Superior temporal gyrus (tissue), 1 donor: ENCODE data around the gene SPATA17.
"Not testable (repeated sequence)": the region's sequence is repeated elsewhere in the genome, so short reads cannot be mapped to it uniquely, and the experiment has no call there.

Experiments
- DNase-seq: peaks from one replicate; pipeline ENCODE4 v3.0.0-alpha.2; 2016; ENCODE audit errors: extremely low spot score

The SPATA17 gene, protein sequence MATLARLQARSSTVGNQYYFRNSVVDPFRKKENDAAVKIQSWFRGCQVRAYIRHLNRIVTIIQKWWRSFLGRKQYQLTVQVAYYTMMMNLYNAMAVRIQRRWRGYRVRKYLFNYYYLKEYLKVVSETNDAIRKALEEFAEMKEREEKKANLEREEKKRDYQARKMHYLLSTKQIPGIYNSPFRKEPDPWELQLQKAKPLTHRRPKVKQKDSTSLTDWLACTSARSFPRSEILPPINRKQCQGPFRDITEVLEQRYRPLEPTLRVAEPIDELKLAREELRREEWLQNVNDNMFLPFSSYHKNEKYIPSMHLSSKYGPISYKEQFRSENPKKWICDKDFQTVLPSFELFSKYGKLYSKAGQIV

DNA sequence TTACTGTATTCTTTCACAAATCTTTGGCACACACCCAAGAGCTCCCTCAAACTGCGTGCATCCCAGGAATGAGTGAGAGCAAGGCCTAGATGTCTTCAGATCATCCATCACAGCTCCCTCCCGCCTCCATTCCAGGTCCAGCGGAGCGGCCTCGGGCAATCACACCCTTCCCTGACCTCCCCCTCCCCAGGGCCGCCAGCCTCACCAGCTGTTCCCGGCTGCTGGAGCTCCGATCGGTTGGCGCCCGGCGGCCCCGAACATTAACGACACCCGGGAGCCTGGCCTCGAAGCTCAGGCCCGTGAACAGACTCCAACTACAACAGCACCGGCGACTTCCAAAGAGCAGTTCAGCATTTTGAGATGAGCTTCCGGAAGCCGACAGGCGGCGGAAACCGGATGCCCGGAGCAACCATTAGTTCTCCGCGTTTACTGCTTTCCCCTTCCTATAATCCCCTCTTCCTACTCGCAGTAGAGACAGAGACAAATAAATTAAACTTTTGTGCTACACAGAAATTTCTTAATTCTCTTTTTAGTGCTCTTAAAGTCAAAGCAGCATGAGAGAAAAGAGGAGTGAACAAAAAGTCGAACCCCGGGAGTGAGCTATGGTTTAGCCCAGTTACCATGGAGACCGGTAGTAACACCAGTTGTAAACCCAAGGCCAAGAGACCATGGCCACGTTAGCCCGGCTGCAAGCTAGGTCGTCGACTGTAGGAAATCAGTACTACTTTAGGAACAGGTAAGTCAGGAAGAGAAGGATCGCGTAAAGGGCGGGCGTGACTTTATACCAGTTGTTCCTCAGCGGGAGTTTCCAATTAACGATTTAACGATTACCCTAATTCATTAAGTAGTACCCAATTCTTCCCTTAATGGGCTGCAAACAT is at the start of gene SPATA17, which contains the start of gene GPATCH2:
TSS of gene SPATA17 (plus strand) at position 634 of the 881 bp plus-strand sequence. CDS start at position 669, 35 bp downstream.
TSS of gene GPATCH2 (minus strand) at position 380 of the 881 bp plus-strand sequence. CDS start at position 261, 119 bp downstream.
- peak; percentile 91 for DNase-seq

DNA sequence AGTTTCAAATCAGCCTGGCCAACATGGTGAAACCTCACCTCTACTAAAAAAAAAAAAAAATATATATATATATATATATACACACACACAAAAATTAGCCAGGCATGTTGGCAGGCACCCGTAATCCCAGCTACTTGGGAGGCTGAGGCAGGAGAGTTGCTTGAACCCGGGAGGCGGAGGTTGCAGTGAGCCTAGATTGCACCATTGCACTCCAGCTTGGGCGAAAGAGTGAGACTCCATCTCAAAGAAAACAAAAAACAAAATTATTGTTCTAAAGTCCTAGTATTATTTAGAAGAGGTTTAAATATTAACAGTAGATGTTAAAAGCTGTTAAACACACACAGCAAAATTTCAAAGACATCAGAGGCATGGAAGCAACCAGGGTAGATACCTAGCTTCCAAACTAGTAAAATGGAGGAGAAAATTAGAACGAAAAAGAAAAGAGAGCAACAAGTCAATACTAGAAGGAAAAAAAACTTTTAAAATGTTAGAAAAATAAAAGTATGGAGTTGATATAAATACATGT is 46.8 kb upstream of the SPATA17 start:
- not testable (repeated sequence) for DNase-seq

DNA sequence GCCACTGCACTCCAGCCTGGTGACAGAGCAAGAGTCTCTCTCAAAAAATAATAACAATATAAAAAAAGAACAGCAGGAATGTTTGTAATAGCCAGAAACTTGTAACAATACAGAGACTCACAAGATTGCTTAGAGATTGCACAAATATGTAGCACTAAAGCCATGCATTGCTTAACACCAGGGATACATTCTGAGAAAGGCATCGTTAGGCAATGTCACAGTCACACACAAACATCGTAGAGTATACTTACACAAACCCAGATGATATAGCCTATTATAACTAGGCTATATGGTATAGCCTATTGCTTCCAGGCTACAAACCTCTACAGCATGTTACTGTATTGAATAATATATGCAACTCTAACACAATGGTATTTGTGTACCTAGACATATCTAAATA is 45.6 kb upstream of the SPATA17 start:
- DNase-seq = no peak

DNA sequence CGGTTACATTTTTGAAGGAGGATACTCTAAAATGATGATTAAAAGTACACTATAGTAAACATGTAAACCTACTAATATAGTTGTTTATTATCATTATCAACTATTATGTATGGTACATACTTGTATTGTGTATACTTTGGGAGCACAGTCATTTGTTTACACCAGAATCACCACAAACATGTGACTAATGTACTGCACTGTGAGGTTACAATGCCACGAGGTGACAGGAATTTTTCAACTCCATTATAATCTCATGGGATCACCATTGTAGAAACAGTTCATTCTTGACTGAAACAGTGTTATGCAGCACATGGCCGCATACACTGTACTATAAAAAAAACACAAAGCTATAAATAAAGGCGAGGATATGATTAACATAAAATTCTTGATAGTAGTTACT is 44.6 kb upstream of the SPATA17 start:
- DNase-seq = no peak

DNA sequence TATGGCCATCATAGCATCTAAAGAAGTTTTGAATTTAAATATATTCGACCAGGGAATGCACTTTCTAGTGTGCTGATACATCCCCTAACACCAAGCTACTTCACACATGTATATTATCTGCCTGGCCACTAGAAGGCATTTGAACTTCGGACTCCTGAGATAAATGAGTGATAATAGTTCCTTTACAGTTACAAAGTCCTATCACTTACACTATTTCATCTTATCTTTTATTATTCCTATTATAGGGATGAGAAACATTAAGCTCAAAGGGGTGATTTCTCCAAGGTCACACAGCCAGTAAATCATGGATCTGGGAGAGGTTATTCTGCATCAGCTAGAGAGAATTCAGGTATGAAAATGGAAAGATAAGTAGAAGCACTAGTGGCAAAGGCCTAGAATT is 40.5 kb upstream of the SPATA17 start:
- no peak for DNase-seq

DNA sequence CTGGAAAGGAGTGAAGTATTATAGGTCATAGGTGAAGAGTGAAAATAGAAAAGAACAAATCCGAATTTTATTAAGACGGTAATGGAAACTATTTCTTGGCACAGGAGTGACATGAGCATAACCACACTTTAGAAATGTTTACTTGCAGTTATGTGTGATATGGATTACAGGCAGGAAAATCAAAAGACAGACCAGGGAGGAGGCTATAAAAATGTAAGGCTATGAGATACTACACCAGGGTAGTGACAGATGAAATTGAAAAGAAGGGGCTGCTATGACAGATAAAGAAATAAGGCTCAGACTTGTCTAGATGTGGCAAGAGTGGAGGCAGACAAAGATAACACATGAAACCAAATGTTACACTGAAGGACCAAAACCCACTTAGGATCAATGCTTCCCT is 32.0 kb upstream of the SPATA17 start:
- no peak for DNase-seq

DNA sequence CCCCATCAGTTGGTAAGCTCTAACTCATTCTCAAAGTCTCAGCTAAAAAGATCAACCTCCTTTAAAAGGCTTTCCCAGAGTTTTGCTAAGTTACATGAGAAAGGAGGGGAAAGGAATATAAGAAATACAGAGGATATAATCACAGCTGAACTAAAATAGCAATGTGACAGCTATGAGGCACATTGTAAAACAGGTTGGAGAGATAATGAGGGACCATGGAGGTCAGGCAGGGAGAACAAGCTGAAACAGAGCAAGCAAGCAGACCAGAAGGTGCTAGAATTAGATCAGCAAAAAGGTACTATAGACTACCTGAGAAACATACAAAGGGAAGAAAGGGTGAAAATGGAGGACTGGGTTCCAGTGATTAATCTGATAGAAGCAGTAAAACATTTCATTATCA is 28.8 kb upstream of the SPATA17 start:
- no peak for DNase-seq

DNA sequence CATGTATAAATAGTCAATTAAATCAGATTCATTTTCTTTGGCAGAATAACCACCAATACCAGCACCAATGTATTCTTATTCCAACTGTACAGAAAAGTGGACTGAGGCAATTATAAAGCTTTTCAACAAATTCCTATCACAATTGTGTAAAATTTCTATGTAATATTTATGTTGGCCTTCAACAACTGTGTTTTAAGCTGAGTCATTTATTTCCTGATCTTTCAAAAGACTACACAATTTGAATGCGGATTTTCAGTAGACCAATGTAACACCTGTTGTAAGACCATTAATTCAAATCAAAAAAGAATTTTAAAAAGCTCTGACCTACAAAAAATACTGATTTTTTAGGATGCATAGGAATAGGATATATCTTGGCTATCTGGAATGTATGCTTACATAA is 25.8 kb upstream of the SPATA17 start:
- DNase-seq = no peak

DNA sequence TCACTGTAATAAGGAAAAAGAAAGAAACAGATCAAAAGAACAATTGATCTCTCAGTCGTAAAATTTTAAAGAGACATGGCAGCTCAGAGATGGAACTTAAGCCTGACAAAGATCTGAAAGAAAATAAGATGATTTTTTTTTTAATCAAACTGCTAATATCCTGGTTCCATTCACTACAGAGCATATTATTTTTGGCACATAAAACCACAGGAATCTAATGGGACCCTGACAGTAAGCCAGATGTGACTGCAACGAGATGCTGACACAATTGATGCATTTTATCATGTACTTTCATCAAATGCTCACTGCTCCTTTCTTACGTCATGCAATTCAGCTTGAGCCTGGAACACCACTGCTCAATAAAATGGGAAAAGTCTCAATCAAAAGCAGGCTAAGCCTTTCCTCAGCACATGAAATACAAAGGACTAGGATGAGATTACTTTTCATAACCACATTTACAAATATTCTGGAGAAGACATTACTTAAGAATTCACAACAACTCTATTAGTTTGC is 16.9 kb upstream of the SPATA17 start:
- DNase-seq = no peak

DNA sequence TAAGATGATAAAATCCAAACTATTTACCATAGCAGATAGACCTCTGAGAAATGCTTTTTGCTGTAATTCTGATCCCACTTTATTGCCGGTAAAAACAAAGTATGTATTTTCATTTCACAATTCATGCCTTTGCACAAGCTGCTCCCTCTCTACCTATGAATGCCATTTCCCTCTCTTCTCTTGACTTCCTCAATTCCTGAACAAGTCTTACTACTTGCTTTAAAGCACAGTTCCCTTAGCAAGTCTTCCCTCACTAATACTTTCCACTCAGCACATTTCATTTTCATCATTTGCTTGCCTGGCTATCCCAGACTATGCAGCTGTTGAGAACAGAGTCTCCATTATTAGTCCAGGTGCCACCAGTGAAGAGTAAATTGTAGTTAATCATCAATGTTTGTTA is 14.0 kb upstream of the SPATA17 start:
- DNase-seq = no peak

DNA sequence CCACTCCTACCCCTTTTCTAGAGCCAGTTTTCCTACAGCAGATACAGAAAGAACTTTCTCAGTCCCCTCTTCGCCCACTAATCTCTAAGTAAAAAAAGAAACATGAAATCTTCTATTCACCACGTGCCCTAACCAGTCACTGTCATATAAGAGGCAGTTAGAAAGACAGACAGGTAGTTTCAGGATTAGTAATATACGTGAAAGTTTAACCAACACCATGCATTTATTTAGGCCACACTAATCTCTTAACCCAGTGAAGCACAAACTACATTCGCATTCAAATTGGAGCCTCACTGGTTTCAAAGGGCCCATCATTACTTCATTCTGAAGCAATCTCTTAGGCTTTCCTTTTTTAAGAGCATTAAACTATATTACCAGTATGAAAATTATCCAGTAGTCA is 10.3 kb upstream of the SPATA17 start:
- no peak for DNase-seq

DNA sequence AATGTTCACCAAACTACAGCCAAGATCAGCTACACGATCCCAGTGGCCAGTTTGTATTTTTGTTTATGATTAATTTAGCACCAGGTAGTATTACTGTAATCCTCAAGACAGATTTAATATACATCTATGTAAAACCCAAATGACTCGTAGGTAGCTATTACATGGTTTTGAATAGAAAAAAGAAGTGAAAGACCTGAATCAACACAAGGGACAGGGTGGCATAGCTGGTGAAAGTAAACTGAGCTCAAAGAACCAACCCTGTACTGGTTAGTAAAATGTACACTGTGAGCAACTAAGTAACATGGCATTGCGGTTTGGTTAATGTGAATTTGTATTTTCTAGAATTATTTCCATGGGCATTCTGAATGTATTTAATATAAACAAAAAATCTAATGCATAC is 9.1 kb upstream of the SPATA17 start:
- no peak for DNase-seq

DNA sequence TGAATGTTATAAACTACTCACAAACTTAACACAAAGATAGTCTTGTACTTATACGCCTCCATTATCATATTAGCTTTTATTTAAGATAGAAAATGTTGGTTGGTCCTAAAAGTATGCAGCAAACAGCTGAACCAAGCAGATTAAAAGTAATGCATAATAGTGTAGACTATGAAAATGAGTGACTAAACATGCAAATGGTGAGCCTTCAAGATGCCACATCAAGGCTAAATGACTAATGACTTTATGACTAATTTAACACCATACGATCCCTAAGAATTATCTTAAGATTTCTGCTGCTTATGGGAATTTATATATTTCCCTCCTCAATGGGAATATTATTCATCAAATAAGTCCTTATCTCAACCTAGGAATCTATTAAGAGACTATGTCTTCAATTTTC is 4.8 kb upstream of the SPATA17 start:
- DNase-seq = no peak

DNA sequence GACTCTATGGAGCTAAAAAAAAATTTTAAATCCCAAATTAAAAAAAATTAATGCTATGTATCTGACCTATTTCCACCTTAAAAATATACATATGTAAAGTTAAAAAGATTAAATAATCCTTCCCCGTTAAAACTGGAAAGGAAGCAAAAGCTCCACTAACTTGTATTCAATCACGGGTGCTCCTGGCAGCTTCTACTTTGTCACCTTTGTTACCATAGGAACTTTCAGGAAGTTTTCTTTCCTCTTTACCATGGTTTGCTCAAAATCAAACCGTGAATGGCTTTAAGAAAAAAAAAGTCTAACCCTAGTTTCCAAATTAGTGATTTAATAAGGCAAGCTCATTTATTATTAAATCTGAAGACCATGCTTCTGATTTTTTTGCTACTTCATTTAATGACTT is 3.7 kb upstream of the SPATA17 start:
- DNase-seq = no peak

DNA sequence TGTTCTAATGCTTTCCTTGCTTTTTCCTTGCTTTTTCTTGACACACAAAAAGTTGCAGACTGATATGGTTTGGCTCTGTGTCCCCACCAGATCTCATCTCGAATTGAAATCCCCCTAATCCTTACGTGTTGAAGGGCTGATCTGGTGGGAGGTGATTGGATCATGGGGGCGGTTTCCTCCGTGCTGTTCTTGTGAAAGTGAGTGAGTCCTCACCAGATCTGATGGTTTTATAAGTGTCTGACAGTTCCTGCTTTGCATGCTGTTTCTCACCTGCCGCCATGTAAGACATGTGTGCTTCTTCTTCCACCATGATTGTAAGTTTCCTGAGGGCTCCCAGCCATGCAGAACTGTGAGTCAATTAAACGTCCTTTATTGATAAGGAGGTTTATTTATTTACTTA is 11.3 kb downstream of the SPATA17 start:
- DNase-seq = no peak

DNA sequence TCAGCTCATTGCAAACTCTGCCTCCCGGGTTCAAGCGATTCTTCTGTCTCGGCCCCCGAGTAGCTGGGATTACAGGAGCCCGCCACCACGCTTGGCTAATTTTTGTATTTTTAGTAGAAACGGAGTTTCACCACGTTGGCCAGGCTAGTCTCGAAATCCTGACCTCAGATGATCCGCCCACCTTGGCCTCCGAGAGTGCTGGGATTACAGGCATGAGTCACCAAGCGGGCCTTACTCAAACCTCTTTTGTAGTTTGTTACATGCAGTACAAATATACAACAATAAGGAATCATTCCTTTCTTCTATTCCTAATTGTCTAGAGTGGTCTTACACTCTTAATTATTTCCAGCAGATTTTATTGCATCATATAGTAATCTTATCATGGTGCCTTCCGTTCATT is 16.6 kb downstream of the SPATA17 start:
- no peak for DNase-seq

DNA sequence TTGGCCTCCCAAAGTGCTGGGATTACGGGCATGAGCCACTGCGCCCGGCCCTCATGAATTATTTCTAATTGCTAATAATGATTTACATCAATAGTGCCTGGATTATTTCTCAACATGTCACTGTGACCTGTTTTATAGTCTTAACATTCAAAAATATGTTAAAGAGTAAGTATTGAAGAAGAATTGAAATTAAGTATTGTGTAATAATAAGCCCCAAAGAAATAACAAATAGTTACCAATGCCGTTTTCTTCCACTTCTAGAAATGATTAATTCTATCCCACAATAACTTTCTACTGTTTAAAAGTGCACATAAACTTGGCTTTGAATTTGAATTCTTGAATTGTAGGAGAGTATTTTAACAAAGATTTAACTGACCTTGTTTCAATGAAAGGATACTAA is 19.5 kb downstream of the SPATA17 start:
- no peak for DNase-seq

DNA sequence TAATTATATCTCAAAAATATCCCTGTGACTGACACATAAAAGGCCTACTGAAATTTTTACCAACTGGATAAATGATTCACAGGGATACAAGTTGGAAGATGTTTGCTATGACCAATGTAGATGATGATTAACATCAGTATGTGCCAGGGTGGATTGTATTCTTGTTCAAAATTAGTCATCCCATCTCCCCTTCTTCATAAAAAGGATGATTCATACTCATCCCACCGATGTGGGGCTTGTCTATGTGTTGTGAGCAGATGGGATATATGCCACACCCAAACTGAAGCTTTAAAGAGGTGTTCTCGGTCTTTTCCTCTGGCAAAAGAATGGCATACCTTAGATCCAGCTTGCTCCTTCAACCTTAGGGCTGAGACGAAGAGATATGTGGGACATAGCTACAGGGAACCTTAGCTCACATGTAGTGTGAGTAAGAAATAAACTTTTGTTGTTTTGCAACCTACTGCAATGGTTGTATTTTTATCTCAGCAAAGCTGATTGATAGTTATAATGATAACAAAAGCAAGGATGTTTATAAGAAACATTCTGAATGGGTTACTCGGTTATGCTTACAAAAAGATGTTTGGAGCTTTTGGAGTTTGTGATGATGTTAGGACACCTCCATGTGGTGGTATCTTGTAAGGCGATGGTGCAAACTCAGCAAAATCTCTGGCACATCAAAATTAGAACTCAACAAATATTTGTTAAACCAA is 29.4 kb downstream of the SPATA17 start:
- DNase-seq = peak; percentile 69

DNA sequence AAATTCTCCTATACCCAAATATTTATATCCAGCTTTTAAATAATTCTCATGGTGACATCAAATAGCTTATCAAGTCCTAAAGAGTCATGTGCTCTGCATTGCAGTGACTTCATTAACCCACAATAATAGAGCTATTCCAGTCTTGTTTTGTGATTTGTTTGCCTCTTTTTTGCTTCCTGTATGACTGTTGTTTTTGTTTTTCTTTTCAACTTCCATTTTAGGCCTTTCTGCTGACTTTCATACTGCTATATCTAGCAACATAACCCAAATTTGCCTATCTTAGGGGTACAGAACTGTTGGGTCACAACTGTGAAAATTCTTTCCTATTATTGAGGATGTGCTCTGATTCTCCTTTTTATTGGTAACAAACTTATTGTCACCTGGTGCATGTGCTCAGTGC is 30.3 kb downstream of the SPATA17 start:
- DNase-seq = no peak

DNA sequence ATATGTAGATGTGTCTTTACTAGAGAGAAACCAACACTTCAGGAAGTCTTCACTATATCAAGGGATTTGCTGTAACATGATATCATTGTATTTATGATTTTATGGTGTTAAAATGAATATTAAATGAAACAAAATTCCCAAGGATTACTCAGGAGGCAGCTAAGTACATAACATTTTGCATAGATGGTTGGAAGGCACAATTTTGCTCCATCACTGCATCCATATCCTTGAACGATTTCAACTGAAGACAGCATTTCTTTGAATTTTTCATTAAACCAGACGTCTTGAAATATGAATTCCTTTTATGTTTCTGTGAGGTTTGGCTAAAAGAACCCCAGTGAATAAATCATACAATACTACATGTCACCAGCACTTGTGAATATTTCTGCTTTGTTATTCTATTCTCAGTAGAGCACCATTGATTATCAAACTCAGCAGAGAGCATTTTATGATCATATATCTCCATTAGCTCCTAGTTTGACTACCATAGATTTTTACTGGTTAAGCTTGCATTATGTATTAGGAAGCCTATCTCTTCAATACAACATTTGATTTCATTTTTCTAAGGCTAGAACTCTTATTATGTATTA is 37.3 kb downstream of the SPATA17 start:
- DNase-seq = no peak

DNA sequence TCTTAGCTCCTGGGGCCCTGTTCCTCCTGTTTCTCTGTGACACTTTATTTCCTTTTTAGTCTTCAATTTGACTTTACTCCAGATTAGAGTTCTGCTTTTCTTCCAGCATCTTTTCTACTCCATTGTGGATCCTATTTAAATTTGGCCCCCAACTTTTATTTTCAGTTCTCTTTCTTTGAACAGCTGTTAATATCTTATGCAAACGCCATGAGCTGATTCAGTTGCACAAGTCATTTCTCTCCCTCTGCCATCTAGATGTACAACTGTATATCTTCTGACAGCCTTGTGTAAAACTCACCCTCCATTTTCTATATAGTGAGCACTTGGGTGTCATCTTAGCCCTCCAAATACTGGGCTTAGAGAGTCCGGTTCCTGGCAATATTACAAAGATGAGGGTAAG is 42.2 kb downstream of the SPATA17 start:
- no peak for DNase-seq
